Loucy (cell line): ENCODE measurements around the gene C19orf25.
A peak's percentile ranks its signal among the peaks of the same experiment; 100 is the strongest.

ENCODE experiments used
- H2AFZ ChIP-seq: fragments of 200-600 bp; sonication (generic); 2 replicates; pipeline ENCODE4 v1.6.0; 2016; ENCODE audit warnings: antibody characterized with exemption, mild to moderate bottlenecking, low read length, moderate library complexity
- H3F3A ChIP-seq: fragments of 200-600 bp; 2 replicates; pipeline ENCODE4 v1.6.0; 2016; ENCODE audit warnings: antibody characterized with exemption, low read depth, mild to moderate bottlenecking
- H3K27me3 ChIP-seq: fragments of 200-600 bp; sonication (generic); 2 replicates; pipeline ENCODE4 v1.6.1; 2014; ENCODE audit warnings: low read length, mild to moderate bottlenecking; ENCODE audit not compliant: insufficient read depth, poor library complexity, severe bottlenecking
- H3K36me3 ChIP-seq: fragments of 200-600 bp; sonication (generic); 2 replicates; pipeline ENCODE4 v1.6.1; 2016; ENCODE audit warnings: low read length; ENCODE audit not compliant: insufficient read depth
- H3K4me1 ChIP-seq: fragments of 200-600 bp; sonication (generic); 2 replicates; pipeline ENCODE4 v1.5.1; 2014; ENCODE audit warnings: low read length, mild to moderate bottlenecking; ENCODE audit not compliant: insufficient read depth, poor library complexity, severe bottlenecking
- H3K4me2 ChIP-seq: fragments of 200-600 bp; sonication (generic); 2 replicates; pipeline ENCODE4 v1.6.0; 2014; ENCODE audit warnings: antibody characterized with exemption, low read length, low read depth, mild to moderate bottlenecking; ENCODE audit not compliant: poor library complexity, severe bottlenecking
- H3K4me3 ChIP-seq: fragments of 200-600 bp; sonication (generic); 2 replicates; pipeline ENCODE4 v1.5.1; 2014; ENCODE audit warnings: low read length, mild to moderate bottlenecking, mixed read lengths; ENCODE audit not compliant: poor library complexity, severe bottlenecking
- H3K79me2 ChIP-seq: fragments of 200-600 bp; sonication (generic); 2 replicates; pipeline ENCODE4 v1.6.1; 2014; ENCODE audit warnings: low read length; ENCODE audit not compliant: insufficient read depth
- H3K9ac ChIP-seq: fragments of 200-600 bp; sonication (generic); 2 replicates; pipeline ENCODE4 v1.6.0; 2014; ENCODE audit warnings: mild to moderate bottlenecking, low read depth, low read length, moderate library complexity; ENCODE audit not compliant: poor library complexity, severe bottlenecking
- H3K9me2 ChIP-seq: fragments of 200-600 bp; sonication (generic); replicated peaks from 2 replicates; pipeline ENCODE4 v1.6.1; 2016; ENCODE audit warnings: low read depth, low read length, mixed read lengths
- H3K9me3 ChIP-seq: fragments of 200-600 bp; sonication (generic); 2 replicates; pipeline ENCODE4 v1.6.1; 2014; ENCODE audit warnings: mild to moderate bottlenecking, antibody characterized with exemption, low read length, low read depth; ENCODE audit not compliant: insufficient read depth
- H4K20me1 ChIP-seq: fragments of 200-600 bp; sonication (generic); 2 replicates; pipeline ENCODE4 v1.6.0; 2014; ENCODE audit warnings: antibody characterized with exemption, low read length, mild to moderate bottlenecking; ENCODE audit not compliant: insufficient read depth, poor library complexity, severe bottlenecking
- EZH2phosphoT487 ChIP-seq: fragments of 200-600 bp; IDR thresholded peaks from 2 replicates; pipeline ENCODE4 v1.6.1; 2018; ENCODE audit warnings: antibody characterized with exemption, mild to moderate bottlenecking, moderate library complexity, borderline replicate concordance
- TF ChIP-seq, protein P1 (sequence below): fragments of 200-600 bp; sonication (generic); conservative IDR thresholded peaks from 2 replicates; pipeline ENCODE4 v1.5.1; 2014; ENCODE audit warnings: mild to moderate bottlenecking, antibody characterized with exemption, low read length

Gene C19orf25

GRCh38 chr19:1503925-1504773 lies 25.1 kb upstream of the C19orf25 start:
- TF ChIP-seq EZH2phosphoT487 = no peak
- TF ChIP-seq, protein P1, sequence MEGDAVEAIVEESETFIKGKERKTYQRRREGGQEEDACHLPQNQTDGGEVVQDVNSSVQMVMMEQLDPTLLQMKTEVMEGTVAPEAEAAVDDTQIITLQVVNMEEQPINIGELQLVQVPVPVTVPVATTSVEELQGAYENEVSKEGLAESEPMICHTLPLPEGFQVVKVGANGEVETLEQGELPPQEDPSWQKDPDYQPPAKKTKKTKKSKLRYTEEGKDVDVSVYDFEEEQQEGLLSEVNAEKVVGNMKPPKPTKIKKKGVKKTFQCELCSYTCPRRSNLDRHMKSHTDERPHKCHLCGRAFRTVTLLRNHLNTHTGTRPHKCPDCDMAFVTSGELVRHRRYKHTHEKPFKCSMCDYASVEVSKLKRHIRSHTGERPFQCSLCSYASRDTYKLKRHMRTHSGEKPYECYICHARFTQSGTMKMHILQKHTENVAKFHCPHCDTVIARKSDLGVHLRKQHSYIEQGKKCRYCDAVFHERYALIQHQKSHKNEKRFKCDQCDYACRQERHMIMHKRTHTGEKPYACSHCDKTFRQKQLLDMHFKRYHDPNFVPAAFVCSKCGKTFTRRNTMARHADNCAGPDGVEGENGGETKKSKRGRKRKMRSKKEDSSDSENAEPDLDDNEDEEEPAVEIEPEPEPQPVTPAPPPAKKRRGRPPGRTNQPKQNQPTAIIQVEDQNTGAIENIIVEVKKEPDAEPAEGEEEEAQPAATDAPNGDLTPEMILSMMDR = no peak
- no peaks in the 10 kb centered on the region for H3K79me2 ChIP-seq
- H3K4me1 ChIP-seq = peaks cover 8% of the 10 kb centered on the region
- H3K36me3 ChIP-seq = no peaks in the 10 kb centered on the region
- peak overlapping the region; percentile 9 for H3K4me2 ChIP-seq
- H3K9me2 ChIP-seq = no peaks in the 10 kb centered on the region
- no peaks in the 10 kb centered on the region for H4K20me1 ChIP-seq
- H2AFZ ChIP-seq = peak overlapping the region; percentile 18; the same call in 1 of the 2 replicates
- no peaks in the 10 kb centered on the region for H3K27me3 ChIP-seq
- H3K9ac ChIP-seq = no peak overlapping the region
- H3K9me3 ChIP-seq = no peaks in the 10 kb centered on the region
- 0 out of 2 replicates have a peak, but pooled peaks cover 6% of the 10 kb centered on the region for H3F3A ChIP-seq
- H3K4me3 ChIP-seq = no peak overlapping the region

GRCh38 chr19:1503089-1503924 lies 24.3 kb upstream of the C19orf25 start:
- TF ChIP-seq, protein P1 = peak; percentile 73
- TF ChIP-seq EZH2phosphoT487 = no peak
- H3K4me1 ChIP-seq = peaks cover 5% of the 10 kb centered on the region
- no peaks in the 10 kb centered on the region for H3K36me3 ChIP-seq
- H3K9me3 ChIP-seq = no peaks in the 10 kb centered on the region
- peak overlapping the region; percentile 9 for H3K4me2 ChIP-seq
- no peaks in the 10 kb centered on the region for H3K9me2 ChIP-seq
- H2AFZ ChIP-seq = peak overlapping the region; percentile 74
- no peaks in the 10 kb centered on the region for H3K79me2 ChIP-seq
- H3K9ac ChIP-seq = no peak overlapping the region
- H4K20me1 ChIP-seq = no peaks in the 10 kb centered on the region
- 0 out of 2 replicates have a peak, but pooled peaks cover 2% of the 10 kb centered on the region for H3F3A ChIP-seq
- no peak overlapping the region for H3K4me3 ChIP-seq
- H3K27me3 ChIP-seq = no peaks in the 10 kb centered on the region

- peaks cover 4% of the 10 kb centered on the region for H3K4me1 ChIP-seq
- no peak overlapping the region for H3K9ac ChIP-seq
- no peaks in the 10 kb centered on the region for H3K9me2 ChIP-seq
- 0 out of 2 replicates have a peak, but pooled peaks cover 2% of the 10 kb centered on the region for H3F3A ChIP-seq
- no peaks in the 10 kb centered on the region for H3K9me3 ChIP-seq
- no peaks in the 10 kb centered on the region for H3K27me3 ChIP-seq
- TF ChIP-seq EZH2phosphoT487 = no peak
- TF ChIP-seq, protein P1 = no peak
- no peaks in the 10 kb centered on the region for H3K36me3 ChIP-seq
- H3K4me3 ChIP-seq = no peak overlapping the region
- no peak overlapping the region for H3K4me2 ChIP-seq
- H3K79me2 ChIP-seq = no peaks in the 10 kb centered on the region
- H4K20me1 ChIP-seq = no peaks in the 10 kb centered on the region
- H2AFZ ChIP-seq = peak overlapping the region; percentile 74
Measured at GRCh38 chr19:1502433-1503088, 23.5 kb upstream of the C19orf25 start.
